ENCODE results near the gene PXDN. TPM values are rescaled to one million over a fixed set of nuclear protein-coding genes. Genes with fewer than 3 reads are reported as not detected.

PXDN gene
- total and polyA plus RNA-seq, 9 of the 15 experiments (the other 6 are each of a cell fraction or from before 2014, with no cell fraction given): 0.49 TPM; not detected in 8

- TF ChIP-seq, protein P1, sequence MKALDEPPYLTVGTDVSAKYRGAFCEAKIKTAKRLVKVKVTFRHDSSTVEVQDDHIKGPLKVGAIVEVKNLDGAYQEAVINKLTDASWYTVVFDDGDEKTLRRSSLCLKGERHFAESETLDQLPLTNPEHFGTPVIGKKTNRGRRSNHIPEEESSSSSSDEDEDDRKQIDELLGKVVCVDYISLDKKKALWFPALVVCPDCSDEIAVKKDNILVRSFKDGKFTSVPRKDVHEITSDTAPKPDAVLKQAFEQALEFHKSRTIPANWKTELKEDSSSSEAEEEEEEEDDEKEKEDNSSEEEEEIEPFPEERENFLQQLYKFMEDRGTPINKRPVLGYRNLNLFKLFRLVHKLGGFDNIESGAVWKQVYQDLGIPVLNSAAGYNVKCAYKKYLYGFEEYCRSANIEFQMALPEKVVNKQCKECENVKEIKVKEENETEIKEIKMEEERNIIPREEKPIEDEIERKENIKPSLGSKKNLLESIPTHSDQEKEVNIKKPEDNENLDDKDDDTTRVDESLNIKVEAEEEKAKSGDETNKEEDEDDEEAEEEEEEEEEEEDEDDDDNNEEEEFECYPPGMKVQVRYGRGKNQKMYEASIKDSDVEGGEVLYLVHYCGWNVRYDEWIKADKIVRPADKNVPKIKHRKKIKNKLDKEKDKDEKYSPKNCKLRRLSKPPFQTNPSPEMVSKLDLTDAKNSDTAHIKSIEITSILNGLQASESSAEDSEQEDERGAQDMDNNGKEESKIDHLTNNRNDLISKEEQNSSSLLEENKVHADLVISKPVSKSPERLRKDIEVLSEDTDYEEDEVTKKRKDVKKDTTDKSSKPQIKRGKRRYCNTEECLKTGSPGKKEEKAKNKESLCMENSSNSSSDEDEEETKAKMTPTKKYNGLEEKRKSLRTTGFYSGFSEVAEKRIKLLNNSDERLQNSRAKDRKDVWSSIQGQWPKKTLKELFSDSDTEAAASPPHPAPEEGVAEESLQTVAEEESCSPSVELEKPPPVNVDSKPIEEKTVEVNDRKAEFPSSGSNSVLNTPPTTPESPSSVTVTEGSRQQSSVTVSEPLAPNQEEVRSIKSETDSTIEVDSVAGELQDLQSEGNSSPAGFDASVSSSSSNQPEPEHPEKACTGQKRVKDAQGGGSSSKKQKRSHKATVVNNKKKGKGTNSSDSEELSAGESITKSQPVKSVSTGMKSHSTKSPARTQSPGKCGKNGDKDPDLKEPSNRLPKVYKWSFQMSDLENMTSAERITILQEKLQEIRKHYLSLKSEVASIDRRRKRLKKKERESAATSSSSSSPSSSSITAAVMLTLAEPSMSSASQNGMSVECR (CRISPR knock-in tag; IDR thresholded peaks at IDR 0.05): no peak
- TF ChIP-seq RBM22 (IDR thresholded peaks at IDR 0.05; ENCODE audit: low read depth, low read length, poor library complexity, severe bottlenecking): no peak
- no peak for TF ChIP-seq SIN3B (IDR thresholded peaks at IDR 0.05; ENCODE audit: low read depth)
- no peak for TF ChIP-seq ZNF197 (CRISPR knock-in tag; IDR thresholded peaks at IDR 0.05; ENCODE audit: low read depth)
Measured at GRCh38 chr2:1758171-1758570, 13.9 kb upstream of the PXDN start (continued).

GRCh38 chr2:1757567-1757966 is 13.3 kb upstream of the PXDN start:
- no peak overlapping the region for H3K4me3 ChIP-seq
- H3K4me2 ChIP-seq (ENCODE audit: insufficient read depth, low read length): no peak overlapping the region
- ChIA-PET POLR2A (no interaction called here), CTCF (ENCODE audit: low intra/inter-chr PET ratio) (no interaction called here)
- no peak overlapping the region for H3K27ac ChIP-seq (ENCODE audit: extremely low read depth, low read depth, low read length)
- no peaks in the 10 kb centered on the region for H3K36me3 ChIP-seq (ENCODE audit: control insufficient read depth, insufficient read depth, low read length)
- WGBS (ENCODE audit: insufficient coverage, low coverage, missing lambda C conversion rate): 0% methylated on average over 4 of the region's 4 CpGs
- H3K9me3 ChIP-seq (replicated peaks; ENCODE audit: control insufficient read depth, insufficient read depth, low read depth, low read length): no peaks in the 10 kb centered on the region
- in situ Hi-C loops (cut with MboI): no loop called here
- no peaks in the 10 kb centered on the region for H3K9me1 ChIP-seq (ENCODE audit: control insufficient read depth, insufficient read depth, low read length)
- no peaks in the 10 kb centered on the region for H3K4me1 ChIP-seq (replicated peaks in 1 of 2; ENCODE audit: control insufficient read depth in 2 of 2, insufficient read depth in 2 of 2, low read length in 2 of 2)
- intact Hi-C loops (cut with micrococcal nuclease): no loop called here
- peaks cover 0 to 28% of the 10 kb centered on the region in 2 experiments; a peak in 2 of 5 replicates for H3K27me3 ChIP-seq (ENCODE audit: control insufficient read depth in 2 of 2, insufficient read depth in 2 of 2, low read length in 2 of 2)
- no peaks in the 10 kb centered on the region for H4K20me1 ChIP-seq (replicated peaks; ENCODE audit: control insufficient read depth, insufficient read depth, low read length)
- H3K79me2 ChIP-seq (ENCODE audit: control insufficient read depth, insufficient read depth, low read length): no peaks in the 10 kb centered on the region
- no peak overlapping the region for H3K9ac ChIP-seq (ENCODE audit: insufficient read depth in 1 of 2, low read depth in 2 of 2, low read length in 2 of 2)
- no TSS peak for BruUV-seq (replicated peaks)
- FAIRE-seq (no peak), DNase-seq (ENCODE audit: extremely low read depth in 1 of 4, low spot score in 3 of 4) (no peak), ATAC-seq (no peak)
- H2AFZ ChIP-seq (ENCODE audit: low read depth, low read length): no peak overlapping the region
- TF ChIP-seq KLF13 (tag; IDR thresholded peaks at IDR 0.05; ENCODE audit: borderline replicate concordance, low read depth) (no peak), MLX (CRISPR knock-in tag; conservative IDR thresholded peaks at IDR 0.05) (no peak), LEF1 (IDR thresholded peaks at IDR 0.05) (no peak), ZNF134 (CRISPR knock-in tag; conservative IDR thresholded peaks at IDR 0.05) (no peak), HDAC3 (IDR thresholded peaks at IDR 0.05; ENCODE audit: borderline replicate concordance, partially characterized antibody) (no peak), ATF4 (CRISPR knock-in tag; IDR thresholded peaks at IDR 0.05) (no peak), SMC3 (conservative IDR thresholded peaks at IDR 0.05; ENCODE audit: insufficient read depth, low read depth, low read length) (no peak), BMI1 (IDR thresholded peaks at IDR 0.05; ENCODE audit: low read length) (no peak), MAZ (CRISPR knock-in tag; conservative IDR thresholded peaks at IDR 0.05 in 1 of 2, IDR thresholded peaks at IDR 0.05 in 1 of 2) (no peak)
- TF ChIP-seq, protein P2, sequence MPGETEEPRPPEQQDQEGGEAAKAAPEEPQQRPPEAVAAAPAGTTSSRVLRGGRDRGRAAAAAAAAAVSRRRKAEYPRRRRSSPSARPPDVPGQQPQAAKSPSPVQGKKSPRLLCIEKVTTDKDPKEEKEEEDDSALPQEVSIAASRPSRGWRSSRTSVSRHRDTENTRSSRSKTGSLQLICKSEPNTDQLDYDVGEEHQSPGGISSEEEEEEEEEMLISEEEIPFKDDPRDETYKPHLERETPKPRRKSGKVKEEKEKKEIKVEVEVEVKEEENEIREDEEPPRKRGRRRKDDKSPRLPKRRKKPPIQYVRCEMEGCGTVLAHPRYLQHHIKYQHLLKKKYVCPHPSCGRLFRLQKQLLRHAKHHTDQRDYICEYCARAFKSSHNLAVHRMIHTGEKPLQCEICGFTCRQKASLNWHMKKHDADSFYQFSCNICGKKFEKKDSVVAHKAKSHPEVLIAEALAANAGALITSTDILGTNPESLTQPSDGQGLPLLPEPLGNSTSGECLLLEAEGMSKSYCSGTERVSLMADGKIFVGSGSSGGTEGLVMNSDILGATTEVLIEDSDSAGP (CRISPR knock-in tag; IDR thresholded peaks at IDR 0.05): no peak

All from K562 (cell line).